ENCODE measurements around the gene ATP8A2. TPM values are rescaled to one million over a fixed set of nuclear protein-coding genes. Genes with fewer than 3 reads are reported as not detected.

ATP8A2 gene
- total RNA-seq, 2 donors from 2014 or later = 1.6 to 2.9 TPM

DNA sequence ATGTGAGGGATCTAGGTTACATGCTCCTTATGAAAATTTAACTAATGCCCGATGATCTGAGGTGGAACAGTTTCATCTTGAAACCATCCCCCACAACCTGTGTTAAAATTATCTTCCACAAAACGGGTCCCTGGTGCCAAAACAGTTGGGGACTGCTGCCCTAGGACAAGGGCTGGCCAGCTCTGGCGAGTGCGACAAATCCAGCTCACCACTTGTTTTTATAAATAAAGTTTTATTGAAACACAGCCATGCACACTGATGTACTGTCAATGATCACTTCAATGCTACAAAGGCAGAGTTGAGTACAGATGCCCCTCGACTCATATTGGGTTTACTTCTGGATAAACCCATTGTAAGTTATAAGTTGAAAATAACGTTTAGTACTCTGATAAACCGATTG lies 235.3 kb downstream of the ATP8A2 start:
- H3K4me3 ChIP-seq (ENCODE audit: low read length) = no peak overlapping the region
- H3K27ac Mint-ChIP-seq = no peak overlapping the region
- H3K4me3 Mint-ChIP-seq = no peak overlapping the region
- H3K4me1 Mint-ChIP-seq = peaks cover 11% of the 10 kb centered on the region
- no peak for DNase-seq
- no peak overlapping the region for H3K9ac ChIP-seq (ENCODE audit: extremely low read depth, low read length, poor library complexity, severe bottlenecking)
- H3K9me3 Mint-ChIP-seq = peaks cover 19% of the 10 kb centered on the region
- peaks cover 5% of the 10 kb centered on the region for H3K36me3 Mint-ChIP-seq (ENCODE audit: low read depth)
- 90 to 92% methylated on average over 4 to 7 of the region's 7 CpGs for WGBS, 2 experiments (ENCODE audit: insufficient coverage in 1 of 2, insufficient read length in 1 of 2)
- TF ChIP-seq, protein P1, sequence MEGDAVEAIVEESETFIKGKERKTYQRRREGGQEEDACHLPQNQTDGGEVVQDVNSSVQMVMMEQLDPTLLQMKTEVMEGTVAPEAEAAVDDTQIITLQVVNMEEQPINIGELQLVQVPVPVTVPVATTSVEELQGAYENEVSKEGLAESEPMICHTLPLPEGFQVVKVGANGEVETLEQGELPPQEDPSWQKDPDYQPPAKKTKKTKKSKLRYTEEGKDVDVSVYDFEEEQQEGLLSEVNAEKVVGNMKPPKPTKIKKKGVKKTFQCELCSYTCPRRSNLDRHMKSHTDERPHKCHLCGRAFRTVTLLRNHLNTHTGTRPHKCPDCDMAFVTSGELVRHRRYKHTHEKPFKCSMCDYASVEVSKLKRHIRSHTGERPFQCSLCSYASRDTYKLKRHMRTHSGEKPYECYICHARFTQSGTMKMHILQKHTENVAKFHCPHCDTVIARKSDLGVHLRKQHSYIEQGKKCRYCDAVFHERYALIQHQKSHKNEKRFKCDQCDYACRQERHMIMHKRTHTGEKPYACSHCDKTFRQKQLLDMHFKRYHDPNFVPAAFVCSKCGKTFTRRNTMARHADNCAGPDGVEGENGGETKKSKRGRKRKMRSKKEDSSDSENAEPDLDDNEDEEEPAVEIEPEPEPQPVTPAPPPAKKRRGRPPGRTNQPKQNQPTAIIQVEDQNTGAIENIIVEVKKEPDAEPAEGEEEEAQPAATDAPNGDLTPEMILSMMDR (conservative IDR thresholded peaks at IDR 0.05) = no peak
- no peaks in the 10 kb centered on the region for H3K36me3 ChIP-seq (ENCODE audit: control insufficient read depth, insufficient read depth, low read length)
- no peak overlapping the region for H3K27ac ChIP-seq (ENCODE audit: low read depth, low read length)
- H3K27me3 Mint-ChIP-seq (ENCODE audit: insufficient read depth) = no peaks in the 10 kb centered on the region
- no peaks in the 10 kb centered on the region for H3K27me3 ChIP-seq (ENCODE audit: control insufficient read depth, insufficient read depth, low read length, poor library complexity, severe bottlenecking)
- peaks cover 10% of the 10 kb centered on the region for H3K9me3 ChIP-seq (ENCODE audit: control insufficient read depth, low read length)
- H3K4me1 ChIP-seq (ENCODE audit: control insufficient read depth, insufficient read depth, low read length) = no peaks in the 10 kb centered on the region

DNA sequence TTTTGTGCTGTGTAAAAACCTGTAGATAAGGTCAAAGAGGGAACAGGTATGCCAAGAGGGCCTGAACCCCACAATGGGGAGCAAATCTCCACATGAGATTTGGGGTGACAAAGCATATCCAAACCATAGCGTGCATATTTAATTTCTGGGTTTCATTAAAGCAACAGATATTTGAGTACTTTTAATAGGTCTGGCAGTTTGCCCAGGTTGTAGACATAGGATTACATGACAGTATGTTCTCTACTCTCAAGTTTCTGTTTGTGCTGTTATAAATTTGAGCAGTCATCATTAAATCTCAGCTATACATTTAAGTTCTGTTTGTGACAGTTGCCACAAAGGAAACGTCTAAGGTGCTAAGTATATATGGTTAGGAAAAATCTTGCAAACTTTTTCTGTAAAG lies 236.4 kb downstream of the ATP8A2 start:
- H3K27me3 Mint-ChIP-seq (ENCODE audit: insufficient read depth) = no peaks in the 10 kb centered on the region
- Histone ChIP-seq H3K9me3 (ENCODE audit: control insufficient read depth, low read length) (peaks cover 10% of the 10 kb centered on the region), H3K9ac (ENCODE audit: extremely low read depth, low read length, poor library complexity, severe bottlenecking) (no peak overlapping the region), H3K4me1 (ENCODE audit: control insufficient read depth, insufficient read depth, low read length) (no peaks in the 10 kb centered on the region), H3K4me3 (ENCODE audit: low read length) (no peak overlapping the region), H3K36me3 (ENCODE audit: control insufficient read depth, insufficient read depth, low read length) (no peaks in the 10 kb centered on the region), H3K27ac (ENCODE audit: low read depth, low read length) (no peak overlapping the region), H3K27me3 (ENCODE audit: control insufficient read depth, insufficient read depth, low read length, poor library complexity, severe bottlenecking) (no peaks in the 10 kb centered on the region)
- 94 to 100% methylated on average over 1 to 2 of the region's 2 CpGs for WGBS, 2 experiments (ENCODE audit: insufficient coverage in 1 of 2, insufficient read length in 1 of 2)
- peaks cover 5% of the 10 kb centered on the region for H3K36me3 Mint-ChIP-seq (ENCODE audit: low read depth)
- H3K27ac Mint-ChIP-seq = no peak overlapping the region
- H3K4me3 Mint-ChIP-seq = no peak overlapping the region
- no peak for DNase-seq
- TF ChIP-seq, protein P1 (conservative IDR thresholded peaks at IDR 0.05) = no peak
- H3K9me3 Mint-ChIP-seq = peaks cover 19% of the 10 kb centered on the region
- peaks cover 6% of the 10 kb centered on the region for H3K4me1 Mint-ChIP-seq

DNA sequence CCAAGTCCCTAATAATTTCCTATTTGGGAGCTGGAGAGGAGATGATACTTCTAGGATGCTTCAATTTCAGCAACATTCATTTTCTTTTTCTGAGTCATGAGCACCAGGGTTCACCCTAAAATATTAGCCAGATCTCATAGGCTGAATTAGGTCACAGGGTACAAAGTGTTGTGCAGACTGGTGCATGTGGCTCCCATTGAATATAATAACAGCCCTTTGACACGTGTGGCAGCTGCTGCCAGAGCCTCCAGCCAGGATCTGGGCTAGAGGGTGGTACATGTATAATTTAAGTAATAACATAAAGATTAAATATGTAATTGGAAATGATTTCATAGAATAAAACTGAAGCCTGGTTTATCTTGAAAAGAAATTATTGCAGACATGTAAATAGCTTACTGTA lies 244.9 kb downstream of the ATP8A2 start:
- 93% methylated on average over 1 of the region's 1 CpG; no CpG with 5 or more reads in 1 of the 2 experiments for WGBS, 2 experiments (ENCODE audit: insufficient coverage in 1 of 2, insufficient read length in 1 of 2)
- H3K9ac ChIP-seq (ENCODE audit: extremely low read depth, low read length, poor library complexity, severe bottlenecking) = no peak overlapping the region
- no peaks in the 10 kb centered on the region for H3K27me3 Mint-ChIP-seq (ENCODE audit: insufficient read depth)
- H3K27ac ChIP-seq (ENCODE audit: low read depth, low read length) = no peak overlapping the region
- H3K4me1 ChIP-seq (ENCODE audit: control insufficient read depth, insufficient read depth, low read length) = no peaks in the 10 kb centered on the region
- peaks cover 5% of the 10 kb centered on the region for H3K36me3 Mint-ChIP-seq (ENCODE audit: low read depth)
- H3K4me3 Mint-ChIP-seq = no peak overlapping the region
- DNase-seq = no peak
- H3K9me3 ChIP-seq (ENCODE audit: control insufficient read depth, low read length) = peaks cover 13% of the 10 kb centered on the region
- no peaks in the 10 kb centered on the region for H3K27me3 ChIP-seq (ENCODE audit: control insufficient read depth, insufficient read depth, low read length, poor library complexity, severe bottlenecking)
- peaks cover 17% of the 10 kb centered on the region for H3K4me1 Mint-ChIP-seq
- H3K4me3 ChIP-seq (ENCODE audit: low read length) = no peak overlapping the region
- no peaks in the 10 kb centered on the region for H3K36me3 ChIP-seq (ENCODE audit: control insufficient read depth, insufficient read depth, low read length)
- TF ChIP-seq, protein P1 (conservative IDR thresholded peaks at IDR 0.05) = no peak
- no peak overlapping the region for H3K27ac Mint-ChIP-seq
- peaks cover 26% of the 10 kb centered on the region for H3K9me3 Mint-ChIP-seq

All from endodermal cell (in vitro differentiated cells).